ENCODE data around the gene MIS12.

Gene MIS12

GRCh38 chr17:5514976-5515375 lies 28.6 kb downstream of the MIS12 start:
- no peak for DNase-seq (ENCODE audit: low spot score)
- TF ChIP-seq CTCF (IDR thresholded peaks at IDR 0.05; ENCODE audit: extremely low read depth, insufficient read depth, missing control alignments): no peak
- in situ Hi-C loops (cut with MboI; ENCODE audit: low pct_unique_long_range_greater_than_20kb, low sequenced_read_pairs, unreplicated experiment): no loop called here

- DNase-seq (ENCODE audit: low spot score): no peak
- TF ChIP-seq CTCF (IDR thresholded peaks at IDR 0.05; ENCODE audit: extremely low read depth, insufficient read depth, missing control alignments): no peak
- in situ Hi-C loops (cut with MboI; ENCODE audit: low pct_unique_long_range_greater_than_20kb, low sequenced_read_pairs, unreplicated experiment): no loop called here
Measured at GRCh38 chr17:5516060-5516792, 29.9 kb downstream of the MIS12 start.

DNA sequence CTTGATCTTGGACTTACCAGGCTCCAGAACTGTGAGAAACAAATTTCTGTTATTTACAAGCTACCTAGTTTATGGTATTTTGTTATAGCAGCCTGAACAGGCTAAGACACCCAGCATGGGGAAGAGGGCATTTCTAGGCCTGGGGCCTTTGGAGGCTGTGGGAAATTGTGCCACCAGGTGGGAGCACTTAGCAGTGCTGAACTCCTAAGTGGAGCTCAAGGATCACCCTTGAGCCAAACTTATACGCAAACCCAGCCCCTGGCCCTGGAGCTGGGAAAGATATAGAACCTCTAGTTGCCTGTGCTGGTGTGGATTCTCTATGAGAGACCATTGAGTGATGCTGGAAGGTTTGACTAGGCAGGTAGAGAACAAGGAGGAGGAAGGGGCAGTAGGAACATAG lies 36.1 kb downstream of the MIS12 start:
- in situ Hi-C loops (cut with MboI; ENCODE audit: low pct_unique_long_range_greater_than_20kb, low sequenced_read_pairs, unreplicated experiment): no loop called here
- TF ChIP-seq CTCF (IDR thresholded peaks at IDR 0.05; ENCODE audit: extremely low read depth, insufficient read depth, missing control alignments): no peak
- DNase-seq (ENCODE audit: low spot score): no peak

DNA sequence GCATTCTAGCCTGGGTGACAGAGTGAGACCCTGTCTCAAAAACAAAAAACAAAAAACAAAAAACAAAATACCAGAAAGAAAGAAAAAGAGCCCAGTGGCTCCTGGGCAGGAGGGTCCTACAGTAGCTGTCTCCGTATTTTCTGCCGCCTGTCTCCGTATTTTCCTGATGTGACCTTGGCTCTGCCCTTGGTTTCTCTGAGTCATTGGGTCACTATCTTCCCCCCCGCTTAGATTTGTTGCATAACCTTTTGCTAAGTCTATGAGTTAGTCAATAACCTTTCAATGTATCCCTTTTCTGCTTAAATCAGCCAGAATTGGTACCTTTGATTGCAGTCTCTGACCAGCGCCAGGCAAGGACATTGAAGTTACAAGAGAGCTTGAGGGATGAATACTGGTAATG lies 36.9 kb downstream of the MIS12 start:
- no peak for DNase-seq (ENCODE audit: low spot score)

GRCh38 chr17:5526821-5527598 lies 40.6 kb downstream of the MIS12 start:
- in situ Hi-C loops (cut with MboI; ENCODE audit: low pct_unique_long_range_greater_than_20kb, low sequenced_read_pairs, unreplicated experiment): no loop called here
- peak; percentile 67 for DNase-seq (ENCODE audit: low spot score)
- TF ChIP-seq CTCF (IDR thresholded peaks at IDR 0.05; ENCODE audit: extremely low read depth, insufficient read depth, missing control alignments): no peak

More for the DNA sequence above, 36.9 kb downstream of the MIS12 start:
- TF ChIP-seq CTCF (IDR thresholded peaks at IDR 0.05; ENCODE audit: extremely low read depth, insufficient read depth, missing control alignments): no peak
- in situ Hi-C loops (cut with MboI; ENCODE audit: low pct_unique_long_range_greater_than_20kb, low sequenced_read_pairs, unreplicated experiment): no loop called here

- no peak for DNase-seq (ENCODE audit: low spot score)
- no peak for TF ChIP-seq CTCF (IDR thresholded peaks at IDR 0.05; ENCODE audit: extremely low read depth, insufficient read depth, missing control alignments)
- in situ Hi-C loops (cut with MboI; ENCODE audit: low pct_unique_long_range_greater_than_20kb, low sequenced_read_pairs, unreplicated experiment): no loop called here
Measured at GRCh38 chr17:5527601-5528250, 41.4 kb downstream of the MIS12 start.
